Neural cell (in vitro differentiated cells): ENCODE data around the gene CNTNAP2. TPM values are rescaled to one million over a fixed set of nuclear protein-coding genes. Genes with fewer than 3 reads are reported as not detected.

Experiments used
- H2AFZ ChIP-seq: fragments of 200-600, 300-800 bp; sonication (generic), shearing (Covaris generic); 2 replicates; pipeline ENCODE4 v1.6.0; 2014; ENCODE audit warnings: low read depth, mild to moderate bottlenecking, antibody characterized with exemption, low read length, moderate library complexity
- H3F3A ChIP-seq: fragments of 200-600 bp; shearing (Covaris generic); 2 replicates; pipeline ENCODE4 v1.6.1; 2016; ENCODE audit warnings: mild to moderate bottlenecking, moderate library complexity, mixed read lengths, antibody characterized with exemption, low read length; ENCODE audit not compliant: insufficient read depth, poor library complexity, severe bottlenecking
- H3K27ac ChIP-seq: fragments of 200-600, 300-800 bp; sonication (generic), shearing (Covaris generic); 2 replicates; pipeline ENCODE4 v1.5.1; 2014; ENCODE audit warnings: mild to moderate bottlenecking, low read length, moderate library complexity
- H3K27me3 ChIP-seq: fragments of 300-800, 200-600 bp; sonication (generic), shearing (Covaris generic); 2 replicates; pipeline ENCODE4 v1.6.0; 2014; ENCODE audit warnings: mild to moderate bottlenecking, low read depth, low read length, moderate library complexity; ENCODE audit not compliant: insufficient read depth
- H3K36me3 ChIP-seq: fragments of 300-800, 200-600 bp; sonication (generic), shearing (Covaris generic); 2 replicates; pipeline ENCODE4 v1.5.1; 2014; ENCODE audit warnings: mild to moderate bottlenecking, antibody characterized with exemption, low read length, moderate library complexity; ENCODE audit not compliant: insufficient read depth
- H3K4me2 ChIP-seq: fragments of 300-800, 200-600 bp; sonication (generic), shearing (Covaris generic); 2 replicates; pipeline ENCODE4 v1.6.0; 2014; ENCODE audit warnings: mild to moderate bottlenecking, low read length
- H3K4me3 ChIP-seq: fragments of 300-800, 200-600 bp; sonication (generic), shearing (Covaris generic); 2 replicates; pipeline ENCODE4 v1.5.1; 2014; ENCODE audit warnings: mild to moderate bottlenecking, low read length, moderate library complexity
- H3K79me2 ChIP-seq: fragments of 200-600 bp; shearing (Covaris generic); replicated peaks from 2 replicates; pipeline ENCODE4 v1.6.0; 2014; ENCODE audit warnings: mild to moderate bottlenecking, low read length, moderate library complexity; ENCODE audit not compliant: insufficient read depth
- H3K9ac ChIP-seq: fragments of 300-800, 200-600 bp; sonication (generic), shearing (Covaris generic); 2 replicates; pipeline ENCODE4 v1.6.1; 2016; ENCODE audit warnings: mild to moderate bottlenecking, low read length, mixed read lengths
- H3K9me2 ChIP-seq: fragments of 200-600 bp; shearing (Covaris generic); 2 replicates; pipeline ENCODE4 v1.6.1; 2016; ENCODE audit warnings: mild to moderate bottlenecking, low read length, mixed read lengths; ENCODE audit not compliant: insufficient read depth
- H3K9me3 ChIP-seq: fragments of 200-600, 300-800 bp; sonication (generic), shearing (Covaris generic); 2 replicates; pipeline ENCODE4 v1.6.1; 2016; ENCODE audit warnings: mild to moderate bottlenecking, mixed run types, low read length, moderate library complexity, mixed read lengths
- H4K20me1 ChIP-seq: fragments of 200-600 bp; shearing (Covaris generic); 2 replicates; pipeline ENCODE4 v1.6.1; 2016; ENCODE audit warnings: mild to moderate bottlenecking, mixed run types; ENCODE audit not compliant: insufficient read depth
- EP300 ChIP-seq: fragments of 450-650 bp; conservative IDR thresholded peaks from 2 replicates; pipeline ENCODE4 v1.6.1; 2014; ENCODE audit warnings: antibody characterized with exemption, mild to moderate bottlenecking, moderate library complexity; ENCODE audit not compliant: poor library complexity, severe bottlenecking
- EZH2 ChIP-seq: fragments of 200-600, 300-800 bp; shearing (Covaris generic), sonication (generic); IDR thresholded peaks from 2 replicates; pipeline ENCODE4 v1.6.1; 2014; ENCODE audit warnings: antibody characterized with exemption, low read length, borderline replicate concordance, mild to moderate bottlenecking; ENCODE audit not compliant: insufficient read depth, poor library complexity, severe bottlenecking
- MXI1 ChIP-seq: fragments of 450-650 bp; conservative IDR thresholded peaks from 2 replicates; pipeline ENCODE4 v1.6.1; 2014; ENCODE audit warnings: antibody characterized with exemption, mild to moderate bottlenecking; ENCODE audit not compliant: poor library complexity, severe bottlenecking
- POLR2AphosphoS5 ChIP-seq: IDR thresholded peaks from 2 replicates; pipeline ENCODE4 v1.6.1; 2012
- RAD21 ChIP-seq: fragments of 450-650 bp; conservative IDR thresholded peaks from 2 replicates; pipeline ENCODE4 v1.6.1; 2014; ENCODE audit warnings: antibody characterized with exemption, mild to moderate bottlenecking, moderate library complexity
- SMC3 ChIP-seq: fragments of 450-650 bp; conservative IDR thresholded peaks from 2 replicates; pipeline ENCODE4 v1.6.1; 2014; ENCODE audit warnings: antibody characterized with exemption, mild to moderate bottlenecking, moderate library complexity; ENCODE audit not compliant: poor library complexity
- TAF1 ChIP-seq: IDR thresholded peaks from 2 replicates; pipeline ENCODE4 v1.6.1; 2012; ENCODE audit warnings: low read depth
- polyA plus RNA-seq: library from polyadenylated mRNA; depleted of rRNA; stranded (reverse); fragments of >200 nt; gene quantifications from 2 replicates; pipeline ENCODE4 v1.2.3, GENCODE V29; 2014
- TF ChIP-seq, protein P1 (sequence below): IDR thresholded peaks from 2 replicates; pipeline ENCODE4 v1.6.1; 2012; ENCODE audit warnings: borderline replicate concordance
- TF ChIP-seq, protein P2 (sequence below): fragments of 450-650 bp; IDR thresholded peaks from 2 replicates; pipeline ENCODE4 v1.5.1; 2014; ENCODE audit warnings: antibody characterized with exemption, mild to moderate bottlenecking, moderate library complexity; ENCODE audit not compliant: poor library complexity, severe bottlenecking

The CNTNAP2 gene
- polyA plus RNA-seq, 1 donor from 2014 or later: 276 TPM

DNA sequence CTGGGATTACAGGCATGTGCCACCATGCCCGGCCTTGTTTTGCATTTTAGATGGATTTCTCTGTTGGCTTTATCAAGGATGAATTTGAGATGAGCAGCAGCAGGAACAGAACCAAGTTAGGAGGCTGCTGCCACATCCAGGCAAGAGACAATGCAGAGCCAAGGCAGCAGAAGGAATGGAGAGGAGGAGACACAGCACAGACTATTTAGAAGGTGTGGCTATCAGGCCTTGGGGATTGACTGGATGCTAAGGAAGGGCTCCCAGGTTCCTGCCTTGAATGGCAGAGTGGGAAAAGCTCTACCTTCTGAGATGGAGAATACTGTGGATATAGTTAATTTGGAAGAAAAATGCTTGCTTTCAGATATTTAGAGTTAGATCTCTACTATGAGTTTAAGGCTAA is 1989.3 kb downstream of the CNTNAP2 start:
- Histone ChIP-seq H3K36me3 (no peaks in the 10 kb centered on the region), H3K9me2 (no peaks in the 10 kb centered on the region), H2AFZ (no peak overlapping the region), H3K27me3 (no peaks in the 10 kb centered on the region), H3K27ac (no peak overlapping the region), H4K20me1 (no peaks in the 10 kb centered on the region), H3K9me3 (no peaks in the 10 kb centered on the region), H3K9ac (no peak overlapping the region), H3K79me2 (no peaks in the 10 kb centered on the region), H3K4me3 (no peak overlapping the region), H3K4me2 (no peak overlapping the region), H3F3A (no peaks in the 10 kb centered on the region)
- TF ChIP-seq RAD21 (no peak), MXI1 (no peak), TAF1 (no peak), POLR2AphosphoS5 (no peak), SMC3 (no peak), EZH2 (no peak), EP300 (no peak)
- TF ChIP-seq, protein P1, sequence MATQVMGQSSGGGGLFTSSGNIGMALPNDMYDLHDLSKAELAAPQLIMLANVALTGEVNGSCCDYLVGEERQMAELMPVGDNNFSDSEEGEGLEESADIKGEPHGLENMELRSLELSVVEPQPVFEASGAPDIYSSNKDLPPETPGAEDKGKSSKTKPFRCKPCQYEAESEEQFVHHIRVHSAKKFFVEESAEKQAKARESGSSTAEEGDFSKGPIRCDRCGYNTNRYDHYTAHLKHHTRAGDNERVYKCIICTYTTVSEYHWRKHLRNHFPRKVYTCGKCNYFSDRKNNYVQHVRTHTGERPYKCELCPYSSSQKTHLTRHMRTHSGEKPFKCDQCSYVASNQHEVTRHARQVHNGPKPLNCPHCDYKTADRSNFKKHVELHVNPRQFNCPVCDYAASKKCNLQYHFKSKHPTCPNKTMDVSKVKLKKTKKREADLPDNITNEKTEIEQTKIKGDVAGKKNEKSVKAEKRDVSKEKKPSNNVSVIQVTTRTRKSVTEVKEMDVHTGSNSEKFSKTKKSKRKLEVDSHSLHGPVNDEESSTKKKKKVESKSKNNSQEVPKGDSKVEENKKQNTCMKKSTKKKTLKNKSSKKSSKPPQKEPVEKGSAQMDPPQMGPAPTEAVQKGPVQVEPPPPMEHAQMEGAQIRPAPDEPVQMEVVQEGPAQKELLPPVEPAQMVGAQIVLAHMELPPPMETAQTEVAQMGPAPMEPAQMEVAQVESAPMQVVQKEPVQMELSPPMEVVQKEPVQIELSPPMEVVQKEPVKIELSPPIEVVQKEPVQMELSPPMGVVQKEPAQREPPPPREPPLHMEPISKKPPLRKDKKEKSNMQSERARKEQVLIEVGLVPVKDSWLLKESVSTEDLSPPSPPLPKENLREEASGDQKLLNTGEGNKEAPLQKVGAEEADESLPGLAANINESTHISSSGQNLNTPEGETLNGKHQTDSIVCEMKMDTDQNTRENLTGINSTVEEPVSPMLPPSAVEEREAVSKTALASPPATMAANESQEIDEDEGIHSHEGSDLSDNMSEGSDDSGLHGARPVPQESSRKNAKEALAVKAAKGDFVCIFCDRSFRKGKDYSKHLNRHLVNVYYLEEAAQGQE: no peak
- TF ChIP-seq, protein P2, sequence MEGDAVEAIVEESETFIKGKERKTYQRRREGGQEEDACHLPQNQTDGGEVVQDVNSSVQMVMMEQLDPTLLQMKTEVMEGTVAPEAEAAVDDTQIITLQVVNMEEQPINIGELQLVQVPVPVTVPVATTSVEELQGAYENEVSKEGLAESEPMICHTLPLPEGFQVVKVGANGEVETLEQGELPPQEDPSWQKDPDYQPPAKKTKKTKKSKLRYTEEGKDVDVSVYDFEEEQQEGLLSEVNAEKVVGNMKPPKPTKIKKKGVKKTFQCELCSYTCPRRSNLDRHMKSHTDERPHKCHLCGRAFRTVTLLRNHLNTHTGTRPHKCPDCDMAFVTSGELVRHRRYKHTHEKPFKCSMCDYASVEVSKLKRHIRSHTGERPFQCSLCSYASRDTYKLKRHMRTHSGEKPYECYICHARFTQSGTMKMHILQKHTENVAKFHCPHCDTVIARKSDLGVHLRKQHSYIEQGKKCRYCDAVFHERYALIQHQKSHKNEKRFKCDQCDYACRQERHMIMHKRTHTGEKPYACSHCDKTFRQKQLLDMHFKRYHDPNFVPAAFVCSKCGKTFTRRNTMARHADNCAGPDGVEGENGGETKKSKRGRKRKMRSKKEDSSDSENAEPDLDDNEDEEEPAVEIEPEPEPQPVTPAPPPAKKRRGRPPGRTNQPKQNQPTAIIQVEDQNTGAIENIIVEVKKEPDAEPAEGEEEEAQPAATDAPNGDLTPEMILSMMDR: no peak

DNA sequence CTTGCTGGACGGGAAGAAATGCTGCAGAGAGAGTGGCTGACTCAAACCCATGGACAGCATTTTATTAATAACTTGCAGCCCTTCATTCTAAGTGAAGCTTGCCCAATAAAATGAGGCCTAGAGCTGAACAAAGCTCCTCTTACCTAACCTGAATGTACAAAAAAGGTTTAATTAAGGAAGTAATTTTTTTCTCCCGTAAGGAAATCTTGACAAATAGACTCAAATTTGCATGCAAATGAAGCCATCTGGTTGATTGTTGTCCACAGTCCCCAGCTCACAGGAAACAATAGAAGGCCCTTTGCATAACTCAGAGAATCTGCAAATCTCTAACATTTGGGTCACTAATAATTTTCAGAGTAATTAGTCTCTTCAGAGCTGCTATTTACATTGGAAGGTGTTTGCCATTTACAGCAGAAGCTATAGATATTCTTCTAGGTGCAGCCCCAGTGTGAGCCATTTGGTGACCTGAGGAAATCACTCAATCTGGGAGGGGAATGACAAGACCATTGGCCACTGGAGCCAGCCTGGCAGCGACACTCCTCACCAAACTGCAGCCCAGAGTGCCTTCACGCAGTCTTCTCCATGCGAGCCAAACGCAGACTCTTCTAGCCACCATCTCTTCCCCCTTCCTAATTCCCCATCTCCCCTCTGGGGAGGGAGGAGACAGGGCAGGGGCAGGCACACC is 1991.0 kb downstream of the CNTNAP2 start:
- Histone ChIP-seq H3K27ac (no peak overlapping the region), H3K79me2 (no peaks in the 10 kb centered on the region), H3K9ac (no peak overlapping the region), H3K9me2 (no peaks in the 10 kb centered on the region), H3K4me3 (no peak overlapping the region), H3K27me3 (no peaks in the 10 kb centered on the region), H3K4me2 (no peak overlapping the region), H2AFZ (no peak overlapping the region), H3F3A (no peaks in the 10 kb centered on the region), H3K9me3 (no peaks in the 10 kb centered on the region), H3K36me3 (no peaks in the 10 kb centered on the region), H4K20me1 (no peaks in the 10 kb centered on the region)
- TF ChIP-seq MXI1: no peak
- TF ChIP-seq EZH2: no peak
- TF ChIP-seq EP300: no peak
- TF ChIP-seq TAF1: no peak
- TF ChIP-seq, protein P1: no peak
